ENCODE measurements around the gene GPR143. TPM values are rescaled to one million over a fixed set of nuclear protein-coding genes. Genes with fewer than 3 reads are reported as not detected.

GPR143 gene
- total and polyA plus RNA-seq, 3 donors from 2014 or later: 1.7 to 2.7 (median 2.5) TPM

DNA sequence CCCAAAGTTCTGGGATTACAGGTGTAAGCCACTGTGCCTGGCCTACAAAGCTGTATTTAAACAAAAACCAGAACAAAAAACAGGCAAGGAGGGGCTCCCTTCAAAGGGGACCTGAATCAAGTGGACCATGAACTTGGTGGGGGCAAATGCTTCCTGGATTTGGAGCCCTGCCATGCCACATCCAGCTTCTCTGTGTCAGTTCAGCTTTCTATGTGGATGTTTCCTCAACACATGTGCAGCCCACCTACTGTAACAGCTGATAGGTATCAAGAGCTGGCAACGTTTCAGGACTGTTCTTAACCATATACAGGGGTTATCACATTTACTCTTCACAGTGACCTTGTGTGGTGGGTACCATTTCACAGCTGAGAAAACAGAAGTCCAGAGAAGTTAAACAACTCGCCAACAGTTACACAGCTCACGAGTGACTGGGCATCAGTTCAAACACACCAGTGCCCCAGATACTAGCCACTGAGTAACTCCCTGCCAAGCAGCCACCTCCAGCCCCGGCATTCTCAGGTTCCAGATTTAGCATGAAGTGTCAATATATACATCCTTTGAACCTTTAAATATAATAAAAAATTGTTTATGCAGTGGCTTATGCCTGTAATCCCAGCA lies 7.5 kb downstream of the GPR143 start:
- H3K36me3 ChIP-seq (ENCODE audit: low read depth, missing control alignments): no peaks in the 10 kb centered on the region
- no peak overlapping the region for H3K27ac ChIP-seq
- intact Hi-C loops (cut with DNase I; ENCODE audit: low total_unique reads): no loop called here
- 57 to 79% methylated on average over 4 of the region's 4 CpGs for WGBS, 2 donors
- no peak overlapping the region for H3K4me3 ChIP-seq
- H3K9me3 ChIP-seq: no peaks in the 10 kb centered on the region
- TF ChIP-seq POLR2A (IDR thresholded peaks at IDR 0.05): no peak
- TF ChIP-seq, protein P1, sequence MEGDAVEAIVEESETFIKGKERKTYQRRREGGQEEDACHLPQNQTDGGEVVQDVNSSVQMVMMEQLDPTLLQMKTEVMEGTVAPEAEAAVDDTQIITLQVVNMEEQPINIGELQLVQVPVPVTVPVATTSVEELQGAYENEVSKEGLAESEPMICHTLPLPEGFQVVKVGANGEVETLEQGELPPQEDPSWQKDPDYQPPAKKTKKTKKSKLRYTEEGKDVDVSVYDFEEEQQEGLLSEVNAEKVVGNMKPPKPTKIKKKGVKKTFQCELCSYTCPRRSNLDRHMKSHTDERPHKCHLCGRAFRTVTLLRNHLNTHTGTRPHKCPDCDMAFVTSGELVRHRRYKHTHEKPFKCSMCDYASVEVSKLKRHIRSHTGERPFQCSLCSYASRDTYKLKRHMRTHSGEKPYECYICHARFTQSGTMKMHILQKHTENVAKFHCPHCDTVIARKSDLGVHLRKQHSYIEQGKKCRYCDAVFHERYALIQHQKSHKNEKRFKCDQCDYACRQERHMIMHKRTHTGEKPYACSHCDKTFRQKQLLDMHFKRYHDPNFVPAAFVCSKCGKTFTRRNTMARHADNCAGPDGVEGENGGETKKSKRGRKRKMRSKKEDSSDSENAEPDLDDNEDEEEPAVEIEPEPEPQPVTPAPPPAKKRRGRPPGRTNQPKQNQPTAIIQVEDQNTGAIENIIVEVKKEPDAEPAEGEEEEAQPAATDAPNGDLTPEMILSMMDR (IDR thresholded peaks at IDR 0.05): no peak
- H3K4me1 ChIP-seq: no peaks in the 10 kb centered on the region
- no peaks in the 10 kb centered on the region for H3K27me3 ChIP-seq
- DNase-seq: no peak

DNA sequence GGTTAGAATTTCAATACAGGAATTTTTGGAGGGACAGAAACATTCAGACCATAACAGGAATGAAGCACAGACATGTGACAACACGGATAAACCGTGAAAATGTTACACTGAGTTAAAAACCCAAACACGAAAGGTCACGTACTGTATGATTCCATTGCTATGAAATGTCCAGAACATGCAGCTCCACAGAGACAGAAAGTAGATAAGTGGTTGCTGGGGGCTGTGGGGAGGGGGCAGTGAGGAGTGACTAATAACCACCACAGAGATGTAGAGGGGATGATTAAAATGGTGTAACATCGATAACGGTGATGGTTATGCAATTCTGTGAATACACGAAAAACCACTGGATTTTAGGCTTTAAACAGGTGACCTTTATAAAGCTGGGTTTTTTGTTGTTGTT lies 8.3 kb downstream of the GPR143 start:
- WGBS, 2 donors: 90 to 94% methylated on average over 7 of the region's 7 CpGs
- TF ChIP-seq POLR2A (IDR thresholded peaks at IDR 0.05): no peak
- TF ChIP-seq, protein P1 (IDR thresholded peaks at IDR 0.05): no peak
- Histone ChIP-seq H3K36me3 (ENCODE audit: low read depth, missing control alignments) (no peaks in the 10 kb centered on the region), H3K4me3 (no peak overlapping the region), H3K4me1 (no peaks in the 10 kb centered on the region), H3K27ac (no peak overlapping the region), H3K27me3 (no peaks in the 10 kb centered on the region), H3K9me3 (no peaks in the 10 kb centered on the region)
- DNase-seq: no peak
- intact Hi-C loops (cut with DNase I; ENCODE audit: low total_unique reads): no loop called here

GRCh38 chrX:9749146-9749692 lies 16.4 kb downstream of the GPR143 start:
- Histone ChIP-seq H3K4me3 (no peak overlapping the region), H3K27ac (no peak overlapping the region), H3K9me3 (no peaks in the 10 kb centered on the region), H3K27me3 (no peaks in the 10 kb centered on the region), H3K4me1 (no peaks in the 10 kb centered on the region), H3K36me3 (ENCODE audit: low read depth, missing control alignments) (no peaks in the 10 kb centered on the region)
- intact Hi-C loops (cut with DNase I; ENCODE audit: low total_unique reads): no loop called here
- WGBS, 2 donors: 55 to 93% methylated on average over 6 to 11 of the region's 11 CpGs
- no peak for DNase-seq
- TF ChIP-seq POLR2A (IDR thresholded peaks at IDR 0.05): no peak
- TF ChIP-seq, protein P1 (IDR thresholded peaks at IDR 0.05): no peak

- no peak overlapping the region for H3K27ac ChIP-seq
- H3K4me1 ChIP-seq: no peaks in the 10 kb centered on the region
- no peak for DNase-seq
- 82 to 86% methylated on average over 4 of the region's 4 CpGs for WGBS, 2 donors
- intact Hi-C loops (cut with DNase I; ENCODE audit: low total_unique reads): no loop called here
- TF ChIP-seq, protein P1 (IDR thresholded peaks at IDR 0.05): no peak
- TF ChIP-seq POLR2A (IDR thresholded peaks at IDR 0.05): no peak
- no peak overlapping the region for H3K4me3 ChIP-seq
- no peaks in the 10 kb centered on the region for H3K27me3 ChIP-seq
- no peaks in the 10 kb centered on the region for H3K36me3 ChIP-seq (ENCODE audit: low read depth, missing control alignments)
- H3K9me3 ChIP-seq: no peaks in the 10 kb centered on the region
Measured at GRCh38 chrX:9747644-9748043, 18.0 kb downstream of the GPR143 start.
